GM12873 (cell line): Measurements from ENCODE around the gene PDE7B.

Experiments
- TF ChIP-seq, protein P1 (sequence below): IDR thresholded peaks from 2 replicates; pipeline ENCODE4 v1.5.1; 2012; ENCODE audit warnings: low read depth, mild to moderate bottlenecking, moderate library complexity, low read length, control low read depth; ENCODE audit not compliant: insufficient read depth; ENCODE audit errors: missing control alignments

The PDE7B gene

DNA sequence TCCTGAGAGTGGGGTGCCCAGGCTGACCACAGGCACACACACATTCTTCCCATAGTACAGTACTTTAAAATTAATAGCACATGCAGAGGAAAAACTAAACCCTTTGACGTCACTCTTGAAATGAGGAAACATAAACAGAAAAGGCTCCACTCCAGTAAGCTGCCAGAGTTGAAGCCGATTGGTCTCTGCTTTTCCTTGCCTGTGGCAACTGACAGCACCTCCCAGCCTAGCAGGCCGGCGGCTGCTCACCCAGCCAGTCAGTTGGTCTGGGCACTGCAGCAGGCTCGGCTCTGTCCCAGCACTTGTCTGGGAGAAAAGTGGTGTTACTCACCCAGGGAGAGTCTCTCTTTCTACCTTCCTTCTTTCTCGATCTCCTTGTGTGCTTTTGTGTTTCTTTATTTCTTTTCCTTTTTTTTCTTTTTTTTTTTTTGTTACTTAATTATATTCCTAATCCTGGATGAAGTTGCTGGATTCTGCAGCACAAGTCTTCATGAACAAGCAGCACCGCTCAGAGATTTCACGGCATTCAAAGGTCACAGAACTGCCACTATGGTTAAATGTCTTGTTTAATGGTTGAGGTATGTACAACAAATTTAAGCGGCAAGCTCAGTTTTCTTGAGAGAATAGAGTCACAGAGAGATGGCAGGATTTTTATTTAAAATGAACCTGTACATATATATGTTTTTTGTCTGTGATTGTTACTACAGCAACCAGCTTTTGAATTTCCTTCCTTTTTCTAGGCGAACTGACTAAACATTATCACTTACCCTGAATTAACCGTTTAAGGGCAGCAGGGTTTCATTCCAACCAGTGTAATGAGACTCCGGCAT lies at the start of gene PDE7B:
PDE7B (plus strand) TSS at position 260 of the 830 bp plus-strand sequence.
- TF ChIP-seq, protein P1, sequence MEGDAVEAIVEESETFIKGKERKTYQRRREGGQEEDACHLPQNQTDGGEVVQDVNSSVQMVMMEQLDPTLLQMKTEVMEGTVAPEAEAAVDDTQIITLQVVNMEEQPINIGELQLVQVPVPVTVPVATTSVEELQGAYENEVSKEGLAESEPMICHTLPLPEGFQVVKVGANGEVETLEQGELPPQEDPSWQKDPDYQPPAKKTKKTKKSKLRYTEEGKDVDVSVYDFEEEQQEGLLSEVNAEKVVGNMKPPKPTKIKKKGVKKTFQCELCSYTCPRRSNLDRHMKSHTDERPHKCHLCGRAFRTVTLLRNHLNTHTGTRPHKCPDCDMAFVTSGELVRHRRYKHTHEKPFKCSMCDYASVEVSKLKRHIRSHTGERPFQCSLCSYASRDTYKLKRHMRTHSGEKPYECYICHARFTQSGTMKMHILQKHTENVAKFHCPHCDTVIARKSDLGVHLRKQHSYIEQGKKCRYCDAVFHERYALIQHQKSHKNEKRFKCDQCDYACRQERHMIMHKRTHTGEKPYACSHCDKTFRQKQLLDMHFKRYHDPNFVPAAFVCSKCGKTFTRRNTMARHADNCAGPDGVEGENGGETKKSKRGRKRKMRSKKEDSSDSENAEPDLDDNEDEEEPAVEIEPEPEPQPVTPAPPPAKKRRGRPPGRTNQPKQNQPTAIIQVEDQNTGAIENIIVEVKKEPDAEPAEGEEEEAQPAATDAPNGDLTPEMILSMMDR: no peak

DNA sequence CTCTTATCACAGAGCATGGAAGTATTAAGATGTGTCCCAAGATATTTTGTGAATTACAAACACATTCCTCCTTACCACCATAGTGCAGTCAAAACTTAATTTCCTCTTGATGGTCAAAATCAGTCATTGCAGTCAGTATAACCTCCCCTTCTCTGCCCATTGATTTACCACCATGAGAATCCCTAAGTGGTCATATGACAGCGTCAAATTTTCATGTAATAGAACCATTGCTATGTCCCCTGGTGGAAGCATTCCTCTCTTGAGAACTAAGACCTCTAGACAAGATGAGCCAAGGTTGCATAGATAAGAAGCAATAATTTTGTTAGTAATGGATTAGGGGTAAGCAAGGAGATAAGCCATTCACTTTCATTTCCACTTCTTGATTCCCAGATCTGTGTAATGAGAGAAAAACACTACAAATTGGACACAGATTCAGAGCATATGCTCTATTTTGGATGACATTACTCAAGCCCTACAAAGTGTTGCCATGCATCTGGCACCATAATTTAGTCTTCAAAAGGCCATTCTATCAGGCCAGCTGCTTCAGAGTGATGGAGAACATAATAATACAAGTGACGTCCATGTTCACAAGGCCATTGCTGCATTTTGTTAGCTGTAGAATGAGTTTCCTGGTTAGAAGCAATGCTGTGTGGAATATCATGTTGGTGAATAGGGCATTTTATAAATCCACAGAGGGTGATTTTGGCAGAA lies 49.6 kb upstream of the PDE7B start:
- TF ChIP-seq, protein P1: no peak

DNA sequence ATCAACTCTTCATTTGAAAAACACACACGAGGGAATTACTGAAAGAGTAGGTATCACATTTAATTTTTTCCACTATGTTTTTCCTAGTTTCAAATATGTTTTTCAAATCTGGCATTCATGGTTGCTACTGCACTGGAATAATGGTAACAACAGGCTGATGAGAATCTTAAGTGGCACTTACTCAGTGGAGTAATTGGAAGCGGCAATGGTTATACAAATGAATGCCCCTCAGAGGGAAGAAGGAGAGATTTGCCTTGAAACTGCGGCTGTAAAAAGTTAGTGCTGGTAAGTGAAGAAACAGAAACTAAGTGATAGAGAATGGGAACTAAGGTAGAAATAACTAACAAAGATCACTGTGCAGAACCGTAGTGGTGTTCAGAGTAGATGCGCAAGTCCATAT lies 41.0 kb upstream of the PDE7B start:
- TF ChIP-seq, protein P1: no peak

DNA sequence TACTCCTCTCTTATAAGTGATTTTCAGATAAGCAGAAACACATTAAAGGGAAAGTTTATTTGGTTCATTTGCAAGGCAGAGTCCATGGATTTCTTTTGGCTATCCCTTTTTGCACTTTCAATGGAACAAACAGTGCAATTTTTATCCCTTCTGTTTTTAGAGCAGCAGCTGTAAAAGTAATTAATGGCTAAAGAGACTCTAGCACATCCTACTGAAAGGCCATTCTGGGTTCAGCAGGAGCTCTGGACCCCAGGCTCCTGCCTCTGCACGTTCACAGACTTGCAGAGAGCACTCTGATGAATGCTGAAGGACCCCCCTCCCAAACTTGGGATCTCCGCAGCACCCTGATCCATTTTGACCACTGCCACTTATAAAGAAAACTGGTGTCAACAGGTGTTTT lies 40.3 kb upstream of the PDE7B start:
- TF ChIP-seq, protein P1: no peak

DNA sequence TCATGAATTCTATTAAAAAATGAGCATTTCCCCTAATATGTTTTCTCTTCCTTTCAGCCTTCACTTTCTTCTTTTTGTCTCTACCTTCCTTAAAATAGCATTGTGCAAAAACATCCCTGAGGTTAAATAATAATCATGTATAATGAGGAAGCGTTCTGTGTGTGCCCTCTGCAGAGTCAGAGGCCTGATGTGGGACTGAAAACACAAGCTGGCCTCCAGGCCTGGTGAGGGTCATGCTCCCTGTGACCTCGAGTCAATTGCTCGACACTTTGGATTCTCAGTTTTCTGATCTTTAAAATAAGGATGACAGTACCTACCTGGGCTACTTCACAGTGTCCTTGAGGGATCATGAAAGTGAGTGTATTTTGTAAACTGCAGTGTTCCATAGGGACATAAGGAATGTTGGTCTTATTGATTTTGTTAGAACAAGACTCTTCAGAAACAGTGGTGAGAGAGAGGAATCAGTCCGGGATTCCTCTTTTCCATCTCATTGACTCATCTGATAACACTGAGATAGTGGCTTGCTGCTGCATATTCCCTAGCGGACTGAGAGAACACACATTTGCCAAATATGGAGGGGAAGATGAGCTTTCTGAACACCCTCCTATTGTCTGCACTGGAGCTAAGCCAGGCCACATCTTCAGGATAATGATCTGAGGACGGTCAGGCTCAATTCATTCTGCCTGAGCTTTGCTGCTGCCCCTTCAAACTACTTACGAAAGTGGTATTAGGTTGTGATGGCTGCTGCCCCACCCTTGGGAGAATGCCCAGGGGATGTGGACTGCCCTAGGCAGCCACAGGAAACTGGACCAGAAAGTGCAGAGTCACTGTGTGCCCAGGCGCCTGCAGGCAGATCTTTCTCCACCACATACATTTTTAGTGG lies 39.6 kb upstream of the PDE7B start:
- TF ChIP-seq, protein P1: no peak

DNA sequence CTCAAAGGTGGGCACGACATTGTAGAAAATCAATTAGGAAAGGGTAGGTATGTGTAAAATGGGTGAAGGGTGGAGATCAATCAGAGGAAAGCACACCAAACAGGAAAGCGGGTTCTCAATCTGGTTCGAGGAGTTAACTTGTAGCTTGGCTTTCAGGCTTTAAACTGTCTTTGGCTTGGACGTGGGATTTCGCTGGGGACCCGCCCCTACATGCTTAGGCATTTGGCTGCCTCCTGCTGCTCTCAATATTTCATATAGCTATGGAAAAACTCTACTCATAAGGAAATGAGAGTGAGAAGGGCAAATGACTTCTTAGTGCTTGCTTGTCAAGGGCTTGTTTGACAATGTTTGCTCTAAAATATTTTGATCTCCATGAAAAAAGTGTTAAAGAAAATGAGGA lies 38.1 kb upstream of the PDE7B start:
- TF ChIP-seq, protein P1: no peak
